ENCODE measurements around the gene RAB17.

RAB17 gene

DNA sequence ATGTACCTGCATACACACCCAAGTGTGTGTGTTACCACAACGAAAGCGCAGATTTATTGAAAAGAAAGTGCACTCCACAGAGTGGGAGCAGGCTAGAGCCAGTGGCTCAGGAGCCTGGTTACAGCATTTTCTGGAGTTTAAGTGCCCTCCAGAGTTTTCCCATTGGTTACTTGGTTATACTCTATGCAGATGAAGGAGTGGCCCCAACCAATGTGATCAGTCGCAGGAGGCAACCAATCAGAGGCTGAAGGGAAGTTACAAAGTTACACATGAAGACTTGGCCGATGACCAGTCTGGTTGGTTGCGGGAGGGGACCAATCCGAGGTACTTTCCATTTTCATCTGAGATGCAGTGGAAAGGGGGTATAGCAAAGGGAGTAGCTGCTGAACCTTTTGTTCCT, 37.6 kb downstream of the RAB17 start:
- TF ChIP-seq, protein P1, sequence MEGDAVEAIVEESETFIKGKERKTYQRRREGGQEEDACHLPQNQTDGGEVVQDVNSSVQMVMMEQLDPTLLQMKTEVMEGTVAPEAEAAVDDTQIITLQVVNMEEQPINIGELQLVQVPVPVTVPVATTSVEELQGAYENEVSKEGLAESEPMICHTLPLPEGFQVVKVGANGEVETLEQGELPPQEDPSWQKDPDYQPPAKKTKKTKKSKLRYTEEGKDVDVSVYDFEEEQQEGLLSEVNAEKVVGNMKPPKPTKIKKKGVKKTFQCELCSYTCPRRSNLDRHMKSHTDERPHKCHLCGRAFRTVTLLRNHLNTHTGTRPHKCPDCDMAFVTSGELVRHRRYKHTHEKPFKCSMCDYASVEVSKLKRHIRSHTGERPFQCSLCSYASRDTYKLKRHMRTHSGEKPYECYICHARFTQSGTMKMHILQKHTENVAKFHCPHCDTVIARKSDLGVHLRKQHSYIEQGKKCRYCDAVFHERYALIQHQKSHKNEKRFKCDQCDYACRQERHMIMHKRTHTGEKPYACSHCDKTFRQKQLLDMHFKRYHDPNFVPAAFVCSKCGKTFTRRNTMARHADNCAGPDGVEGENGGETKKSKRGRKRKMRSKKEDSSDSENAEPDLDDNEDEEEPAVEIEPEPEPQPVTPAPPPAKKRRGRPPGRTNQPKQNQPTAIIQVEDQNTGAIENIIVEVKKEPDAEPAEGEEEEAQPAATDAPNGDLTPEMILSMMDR (IDR thresholded peaks at IDR 0.05; ENCODE audit: insufficient read depth, missing control alignments) = no peak
- DNase-seq (ENCODE audit: insufficient read length, low spot score) (no peak), FAIRE-seq (no peak)

- FAIRE-seq (no peak), DNase-seq (ENCODE audit: insufficient read length, low spot score) (no peak)
- TF ChIP-seq, protein P1 (IDR thresholded peaks at IDR 0.05; ENCODE audit: insufficient read depth, missing control alignments) = no peak
Measured at GRCh38 chr2:237551071-237551574, 39.4 kb downstream of the RAB17 start.

DNA sequence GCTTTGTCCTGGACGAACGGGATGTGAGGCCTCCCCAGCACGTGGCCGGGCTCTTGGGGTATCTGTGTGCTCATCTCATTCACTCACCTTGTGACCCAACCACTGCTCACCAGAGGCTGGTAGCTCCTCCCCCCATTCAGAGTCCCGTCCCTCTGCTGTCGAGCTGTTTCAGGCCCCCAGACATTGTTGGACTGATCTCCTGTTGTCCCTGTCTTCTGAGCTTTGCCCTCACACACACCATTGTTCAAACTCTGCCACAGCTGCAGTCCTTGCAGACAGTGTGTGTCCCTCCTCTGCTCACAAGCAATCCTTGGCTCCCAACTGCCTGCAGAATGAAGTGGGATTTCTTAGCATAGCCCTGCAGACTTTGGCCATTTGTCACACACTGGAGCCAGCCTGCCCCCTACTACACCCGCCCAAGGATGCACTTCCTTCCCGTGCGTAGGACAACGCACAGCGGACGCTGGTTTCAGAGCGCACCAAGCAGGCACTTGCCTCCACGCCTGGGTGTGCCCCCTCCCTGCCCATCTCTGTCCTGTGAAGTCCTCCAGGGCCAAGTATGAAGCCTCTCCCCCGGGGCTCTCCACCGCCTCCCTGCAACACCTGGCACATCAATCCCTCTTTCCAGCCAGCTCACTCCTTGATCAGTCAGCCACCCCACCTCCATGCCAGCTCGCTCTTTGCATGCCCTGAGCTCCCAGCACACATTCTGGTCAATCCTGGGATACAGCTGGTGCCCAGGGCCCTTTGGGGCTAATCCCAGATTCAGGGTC, 40.7 kb downstream of the RAB17 start:
- FAIRE-seq = no peak
- TF ChIP-seq, protein P1 (IDR thresholded peaks at IDR 0.05; ENCODE audit: insufficient read depth, missing control alignments) = no peak
- no peak for DNase-seq (ENCODE audit: insufficient read length, low spot score)

GRCh38 chr2:237549216-237549615, 41.3 kb downstream of the RAB17 start:
- FAIRE-seq (no peak), DNase-seq (ENCODE audit: insufficient read length, low spot score) (no peak)
- TF ChIP-seq, protein P1 (IDR thresholded peaks at IDR 0.05; ENCODE audit: insufficient read depth, missing control alignments) = no peak

- FAIRE-seq = no peak
- TF ChIP-seq, protein P1 (IDR thresholded peaks at IDR 0.05; ENCODE audit: insufficient read depth, missing control alignments) = no peak
- DNase-seq (ENCODE audit: insufficient read length, low spot score) = no peak
Measured at GRCh38 chr2:237547841-237548416, 42.6 kb downstream of the RAB17 start.

- DNase-seq (ENCODE audit: insufficient read length, low spot score) = no peak
- no peak for FAIRE-seq
- TF ChIP-seq, protein P1 (IDR thresholded peaks at IDR 0.05; ENCODE audit: insufficient read depth, missing control alignments) = no peak
Measured at GRCh38 chr2:237546876-237547395, 43.6 kb downstream of the RAB17 start.

All from D721Med (cell line).